H9 (cell line): Measurements from ENCODE around the gene WASF3. TPM values are rescaled to one million over a fixed set of nuclear protein-coding genes. Genes with fewer than 3 reads are reported as not detected.

Experiments
- DNase-seq: peaks from one replicate; pipeline ENCODE4 v3.0.0-alpha.2; 2017
- H2AFZ ChIP-seq: one replicate; pipeline ENCODE4 v1.6.1; 2013; ENCODE audit warnings: mild to moderate bottlenecking, low read length, control low read depth, moderate library complexity
- H2AK5ac ChIP-seq: 2 replicates; pipeline ENCODE4 v1.6.1; 2013; ENCODE audit warnings: low read length, control low read depth, mixed read lengths; ENCODE audit not compliant: insufficient read length
- H2BK120ac ChIP-seq: one replicate; pipeline ENCODE4 v1.6.1; 2013; ENCODE audit warnings: low read depth, mild to moderate bottlenecking, low read length, control low read depth, inconsistent platforms; ENCODE audit not compliant: poor library complexity, severe bottlenecking
- H2BK12ac ChIP-seq: 2 replicates; pipeline ENCODE4 v1.6.1; 2013; ENCODE audit warnings: low read length, control low read depth, mixed read lengths, low read depth; ENCODE audit not compliant: insufficient read length
- H2BK15ac ChIP-seq: 2 replicates; pipeline ENCODE4 v1.6.1; 2013; ENCODE audit warnings: low read depth, low read length, control low read depth
- H2BK20ac ChIP-seq: one replicate; pipeline ENCODE4 v1.6.1; 2013; ENCODE audit warnings: low read depth, mild to moderate bottlenecking, low read length, control low read depth, inconsistent platforms; ENCODE audit not compliant: poor library complexity, severe bottlenecking
- H2BK5ac ChIP-seq: 2 replicates; pipeline ENCODE4 v1.6.1; 2013; ENCODE audit warnings: low read length, control low read depth, mixed read lengths; ENCODE audit not compliant: insufficient read length
- H3K14ac ChIP-seq: 2 replicates; pipeline ENCODE4 v1.6.1; 2013; ENCODE audit warnings: low read length, control low read depth; ENCODE audit not compliant: insufficient read depth
- H3K18ac ChIP-seq: 2 replicates; pipeline ENCODE4 v1.6.1; 2013; ENCODE audit warnings: low read depth, mild to moderate bottlenecking, mixed read lengths, low read length, control low read depth; ENCODE audit not compliant: insufficient read length
- H3K23ac ChIP-seq: 2 replicates; pipeline ENCODE4 v1.6.1; 2013; ENCODE audit warnings: low read length, control low read depth, mixed read lengths, low read depth; ENCODE audit not compliant: insufficient read length
- H3K23me2 ChIP-seq: 2 replicates; pipeline ENCODE4 v1.6.1; 2013; ENCODE audit warnings: low read depth, mild to moderate bottlenecking, mixed read lengths, low read length, control low read depth; ENCODE audit not compliant: insufficient read length, poor library complexity, severe bottlenecking
- H3K27ac ChIP-seq: 2 replicates; pipeline ENCODE4 v1.5.1; 2013; ENCODE audit warnings: low read length, control low read depth, mixed read lengths, low read depth; ENCODE audit not compliant: insufficient read length
- H3K27me3 ChIP-seq: 2 replicates; pipeline ENCODE4 v1.6.1; 2013; ENCODE audit warnings: low read length, control low read depth, inconsistent platforms; ENCODE audit not compliant: insufficient read depth
- H3K4ac ChIP-seq: 2 replicates; pipeline ENCODE4 v1.6.1; 2013; ENCODE audit warnings: low read depth, mild to moderate bottlenecking, control low read depth, inconsistent platforms, low read length, moderate library complexity
- H3K4me1 ChIP-seq: 2 replicates; pipeline ENCODE4 v1.6.1; 2013; ENCODE audit warnings: low read length, control low read depth, inconsistent platforms; ENCODE audit not compliant: insufficient read depth
- H3K4me2 ChIP-seq: 2 replicates; pipeline ENCODE4 v1.6.1; 2013; ENCODE audit warnings: low read length, control low read depth, mixed read lengths; ENCODE audit not compliant: insufficient read length, insufficient read depth
- H3K56ac ChIP-seq: 2 replicates; pipeline ENCODE4 v1.6.1; 2013; ENCODE audit warnings: low read depth, mild to moderate bottlenecking, mixed read lengths, low read length, control low read depth; ENCODE audit not compliant: insufficient read length
- H3K79me1 ChIP-seq: 2 replicates; pipeline ENCODE4 v1.6.1; 2013; ENCODE audit warnings: low read depth, mild to moderate bottlenecking, moderate library complexity, low read length, control low read depth, inconsistent platforms; ENCODE audit not compliant: insufficient read depth, poor library complexity, severe bottlenecking
- H3K79me2 ChIP-seq: 2 replicates; pipeline ENCODE4 v1.6.1; 2013; ENCODE audit warnings: low read length, control low read depth, inconsistent platforms; ENCODE audit not compliant: insufficient read depth
- H3K9ac ChIP-seq: 2 replicates; pipeline ENCODE4 v1.6.1; 2013; ENCODE audit warnings: low read length, control low read depth, mixed read lengths; ENCODE audit not compliant: insufficient read length; ENCODE audit errors: extremely low read depth
- H3K9me3 ChIP-seq: one replicate; pipeline ENCODE4 v1.6.1; 2013; ENCODE audit warnings: low read depth, low read length, inconsistent platforms; ENCODE audit not compliant: control insufficient read depth
- H3T11ph ChIP-seq: one replicate; pipeline ENCODE4 v1.6.1; 2013; ENCODE audit warnings: mild to moderate bottlenecking, low read length, control low read depth, inconsistent platforms
- H4K20me1 ChIP-seq: one replicate; pipeline ENCODE4 v1.6.1; 2013; ENCODE audit not compliant: control insufficient read depth, insufficient read length, insufficient read depth
- H4K5ac ChIP-seq: 2 replicates; pipeline ENCODE4 v1.6.1; 2013; ENCODE audit warnings: low read depth, mild to moderate bottlenecking, mixed read lengths, low read length, control low read depth; ENCODE audit not compliant: insufficient read length
- H4K8ac ChIP-seq: replicated peaks from 2 replicates; pipeline ENCODE4 v1.6.1; 2013; ENCODE audit warnings: low read length, control low read depth, mixed read lengths, low read depth; ENCODE audit not compliant: insufficient read length
- H4K91ac ChIP-seq: 2 replicates; pipeline ENCODE4 v1.6.1; 2013; ENCODE audit warnings: low read depth, mild to moderate bottlenecking, moderate library complexity, mixed read lengths, low read length, control low read depth; ENCODE audit not compliant: insufficient read length
- H3K27ac Mint-ChIP-seq, 3 experiments: 2 replicates in 2 of 3; 3 replicates in 1 of 3; pipeline ENCODE4 v1.8.0; 2020 to 2021; ENCODE audit warnings: mixed read lengths in 3 of 3, mild to moderate bottlenecking in 1 of 3, moderate library complexity in 1 of 3
- H3K27me3 Mint-ChIP-seq: 2 replicates; pipeline ENCODE4 v1.8.0; 2021; ENCODE audit warnings: low read depth, mild to moderate bottlenecking, moderate library complexity, mixed read lengths
- H3K36me3 Mint-ChIP-seq, 3 experiments: 2 replicates in 2 of 3; 3 replicates in 1 of 3; pipeline ENCODE4 v1.8.0; 2020 to 2021; ENCODE audit warnings: low read depth in 3 of 3, mixed read lengths in 3 of 3; ENCODE audit not compliant: insufficient read depth in 1 of 3
- H3K4me1 Mint-ChIP-seq, 2 experiments: 2 replicates each; pipeline ENCODE4 v1.8.0; 2020; ENCODE audit warnings: mixed read lengths in 2 of 2
- H3K4me3 Mint-ChIP-seq, 2 experiments: 2 replicates in 1 of 2; 3 replicates in 1 of 2; pipeline ENCODE4 v1.8.0; 2020 to 2021; ENCODE audit warnings: mild to moderate bottlenecking in 2 of 2, mixed read lengths in 2 of 2, moderate library complexity in 1 of 2
- H3K9me3 Mint-ChIP-seq, 2 experiments: 2 replicates in 1 of 2; 3 replicates in 1 of 2; pipeline ENCODE4 v1.8.0; 2020; ENCODE audit warnings: mild to moderate bottlenecking in 2 of 2, mixed read lengths in 2 of 2, moderate library complexity in 1 of 2
- CTCF ChIP-seq: fragments of 200-600 bp; sonication (generic); conservative IDR thresholded peaks from 3 replicates; pipeline ENCODE4 v1.8.0; 2021; ENCODE audit warnings: antibody characterized with exemption, mild to moderate bottlenecking
- WGBS: extraction: QIAGEN DNeasy Blood & Tissue Kit; methylation state at CpG from one replicate; pipeline ENCODE4 v1.1.7; 2013; ENCODE audit warnings: missing lambda C conversion rate, low lambda C conversion rate, mixed read lengths; ENCODE audit not compliant: insufficient read length; ENCODE audit errors: extremely low coverage; 5-methylcytosine and 5-hydroxymethylcytosine counted together
- total RNA-seq: library from RNA; stranded (reverse); gene quantifications from 2 replicates; pipeline ENCODE4 v1.2.1, GENCODE V29; 2021

Gene WASF3
- total RNA-seq, 1 experiment from 2014 or later, result 22.2 TPM

- Histone ChIP-seq H3T11ph (no peak overlapping the region), H3K79me2 (no peaks in the 10 kb centered on the region), H4K8ac (no peak overlapping the region), H3K14ac (no peak overlapping the region), H3K4me2 (no peak overlapping the region), H2AFZ (no peak overlapping the region), H3K18ac (no peak overlapping the region), H3K79me1 (no peaks in the 10 kb centered on the region), H4K5ac (no peak overlapping the region), H3K27ac (no peak overlapping the region), H2BK120ac (no peak overlapping the region), H2BK5ac (no peak overlapping the region), H4K91ac (no peak overlapping the region), H4K20me1 (no peaks in the 10 kb centered on the region), H3K27me3 (no peaks in the 10 kb centered on the region), H3K23me2 (no peaks in the 10 kb centered on the region), H3K9me3 (no peaks in the 10 kb centered on the region), H2BK20ac (no peak overlapping the region), H2BK12ac (no peak overlapping the region), H3K4ac (no peak overlapping the region), H3K56ac (no peak overlapping the region), H3K4me1 (no peaks in the 10 kb centered on the region; the same call in 1 of the 2 replicates), H3K9ac (no peak overlapping the region), H2BK15ac (no peak overlapping the region), H3K23ac (no peak overlapping the region), H2AK5ac (no peak overlapping the region)
- no peak for DNase-seq
- Mint-ChIP-seq H3K27ac (no peak overlapping the region), H3K4me3 (no peak overlapping the region), H3K27me3 (no peaks in the 10 kb centered on the region), H3K36me3 (peaks cover 9 to 15% (median 10%) of the 10 kb centered on the region in 3 experiments), H3K9me3 (peaks cover 11 to 14% of the 10 kb centered on the region in 2 experiments), H3K4me1 (no peaks in the 10 kb centered on the region)
- no CpG with 5 or more reads among the region's 4 CpGs for WGBS
- no peak for TF ChIP-seq CTCF
Observed at GRCh38 chr13:26653842-26654241, 96.4 kb downstream of the WASF3 start.
